ELF-1 (cell line): Measurements from ENCODE around the gene DDRGK1.
"Not testable (repeated sequence)": the region's sequence is repeated elsewhere in the genome, so short reads cannot be mapped to it uniquely, and the experiment has no call there.

Source experiments
- DNase-seq: peaks from one replicate; pipeline ENCODE4 v3.0.0-alpha.2; 2016; ENCODE audit warnings: low read depth, low spot score

Gene DDRGK1

DNA sequence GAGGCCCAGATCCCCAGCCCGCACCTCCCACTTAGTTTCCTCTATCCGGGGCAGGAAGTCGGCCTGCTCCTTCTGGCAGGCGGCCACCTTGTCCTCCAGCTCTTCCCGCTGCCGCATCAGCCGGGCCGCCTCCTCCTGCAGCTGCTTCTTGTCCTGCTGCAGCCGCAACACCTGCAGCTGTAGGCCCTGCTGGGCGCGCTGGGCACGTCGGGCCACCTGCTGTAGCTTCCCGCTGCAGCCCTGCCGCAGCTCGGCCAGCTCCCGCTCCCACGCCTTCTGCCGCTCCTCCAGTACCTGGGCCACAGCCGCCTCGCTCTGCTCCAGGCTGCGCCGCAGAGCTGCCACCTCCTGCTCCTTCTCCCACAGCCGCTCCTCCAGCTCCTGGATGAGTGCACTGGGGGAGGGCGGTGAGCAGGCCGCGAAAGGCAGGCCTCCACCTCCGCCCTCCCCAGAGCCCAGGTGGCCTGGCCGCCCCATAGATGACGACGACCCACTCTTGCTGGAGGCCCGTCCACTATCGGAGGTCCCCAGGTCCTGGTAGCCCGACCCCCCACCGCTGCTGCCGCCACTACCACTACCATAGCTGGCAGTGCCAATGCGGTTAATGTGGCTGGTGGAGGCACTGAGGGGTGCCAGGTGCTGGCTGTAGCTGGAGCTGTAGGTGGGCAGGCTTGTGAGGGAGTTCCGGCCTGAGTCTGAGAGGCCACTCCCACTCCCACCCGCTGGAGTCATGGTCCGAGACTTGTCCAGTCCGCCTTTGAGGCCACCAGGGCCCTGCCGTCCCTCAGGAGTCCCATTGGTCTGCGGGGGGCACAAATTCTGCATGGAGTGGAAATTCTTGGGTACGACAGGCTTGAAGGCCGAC, 38.8 kb downstream of the DDRGK1 start:
- DNase-seq: peak; percentile 38

DNA sequence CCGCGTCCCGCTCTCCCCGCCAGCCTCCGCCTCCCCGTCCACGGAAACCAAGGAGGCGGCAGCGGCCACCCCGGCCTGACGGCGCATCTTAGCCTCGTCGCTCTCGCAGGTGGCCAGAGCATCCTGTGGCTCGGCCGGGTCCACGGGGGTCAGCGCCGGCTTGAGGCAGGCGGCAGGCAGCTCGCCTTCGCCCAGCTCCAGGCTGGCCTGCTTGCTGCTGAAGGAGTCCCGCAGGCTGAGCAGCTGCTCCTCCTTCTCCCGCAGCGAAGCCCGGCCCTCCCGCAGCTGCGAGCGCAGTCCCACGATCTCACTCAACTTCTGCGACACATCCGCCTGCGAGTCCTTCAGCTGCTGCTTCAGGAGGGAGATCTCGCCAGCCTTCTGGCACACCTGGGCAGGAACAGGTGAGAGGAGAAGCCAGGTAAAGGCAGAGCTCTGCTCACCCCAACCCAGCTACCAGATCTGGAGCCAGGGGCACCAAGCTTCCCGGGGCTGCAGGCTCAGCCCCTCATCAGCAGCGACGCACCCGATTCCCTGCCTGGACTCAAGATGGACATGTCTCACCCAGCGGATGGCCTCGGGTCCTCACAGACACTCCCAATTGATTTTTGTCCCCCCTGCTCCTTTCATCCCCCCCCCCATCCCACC, 39.6 kb downstream of the DDRGK1 start:
- DNase-seq: no peak

DNA sequence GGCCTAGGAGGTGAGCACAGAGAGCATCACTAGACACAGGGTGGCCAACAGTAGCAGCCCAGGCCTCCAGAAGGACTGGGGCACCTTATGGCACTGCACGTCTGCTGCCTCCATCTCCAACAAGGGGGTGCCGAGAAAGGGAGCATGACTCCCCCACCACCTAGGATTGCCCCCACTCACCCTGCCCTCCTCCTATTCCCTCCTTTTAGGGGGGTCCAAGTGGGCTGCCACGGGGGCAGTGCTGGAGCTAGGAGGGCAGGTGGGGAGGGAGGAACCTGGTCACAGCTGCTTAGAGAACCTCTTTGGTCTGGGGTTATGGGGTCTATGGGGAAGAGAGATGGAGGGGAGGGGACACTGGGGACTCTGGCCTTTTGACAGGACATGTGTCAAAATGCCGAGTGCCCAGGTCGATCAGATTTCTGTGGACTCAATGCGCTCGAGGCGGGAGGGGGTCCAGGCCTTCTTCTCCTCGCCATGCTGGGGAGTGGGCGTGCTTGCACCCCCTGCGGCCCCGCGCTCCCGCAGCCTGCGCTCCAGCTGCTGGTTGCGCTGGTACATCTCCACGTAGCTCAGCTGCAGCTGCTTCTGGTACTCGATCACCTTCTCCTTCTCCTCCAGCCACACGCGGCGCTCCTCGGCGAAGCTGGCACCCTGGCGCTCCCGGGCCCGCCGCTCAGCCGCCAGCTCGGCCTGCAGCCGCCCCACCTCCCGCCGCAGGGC, 40.3 kb downstream of the DDRGK1 start:
- no peak for DNase-seq

DNA sequence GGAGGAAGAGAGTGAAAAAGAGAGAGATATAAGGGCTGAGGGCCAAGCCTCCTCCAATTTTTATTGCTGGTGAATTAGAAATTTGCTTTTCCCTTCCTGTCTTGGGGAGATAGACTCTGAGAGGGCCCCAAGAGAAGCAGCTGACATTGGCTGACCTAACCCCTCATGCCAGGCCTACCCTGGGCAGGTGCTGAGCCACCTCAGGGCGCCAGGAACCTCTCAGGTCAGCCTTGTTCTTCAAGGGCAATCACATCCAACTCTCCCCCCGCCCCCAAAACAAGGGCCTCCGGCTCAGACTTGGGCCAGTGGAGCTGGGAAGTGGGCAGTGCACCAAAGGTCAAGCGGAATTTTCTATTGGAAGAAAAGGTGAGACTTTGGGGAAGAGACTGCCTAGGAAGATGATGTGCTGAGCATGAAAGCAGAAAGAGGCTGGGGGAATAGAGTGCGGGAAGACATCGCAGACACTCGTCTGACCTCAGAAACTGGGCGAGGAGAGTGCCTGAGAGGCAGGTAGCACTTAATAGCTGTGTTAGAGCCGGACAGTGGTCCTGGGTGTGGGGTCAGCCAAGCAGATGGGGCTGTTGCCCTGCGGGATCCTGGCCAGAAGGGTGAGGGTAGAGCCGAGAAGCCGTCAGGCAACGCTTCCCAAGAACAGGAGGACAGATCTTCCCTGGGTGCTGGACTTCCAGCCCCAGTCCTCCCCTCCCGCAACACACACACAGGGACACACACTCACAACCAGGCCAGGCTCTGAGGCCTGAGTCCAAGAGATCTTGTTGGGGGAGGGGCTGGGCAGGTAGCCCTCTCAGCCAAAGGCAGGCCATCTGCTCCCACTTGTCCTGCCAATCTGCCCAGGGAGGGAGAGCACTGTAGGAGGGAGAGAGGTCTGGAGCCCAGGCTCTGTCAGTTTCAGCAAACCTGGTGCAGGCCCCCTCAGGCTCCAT, 41.1 kb downstream of the DDRGK1 start:
- no peak for DNase-seq

DNA sequence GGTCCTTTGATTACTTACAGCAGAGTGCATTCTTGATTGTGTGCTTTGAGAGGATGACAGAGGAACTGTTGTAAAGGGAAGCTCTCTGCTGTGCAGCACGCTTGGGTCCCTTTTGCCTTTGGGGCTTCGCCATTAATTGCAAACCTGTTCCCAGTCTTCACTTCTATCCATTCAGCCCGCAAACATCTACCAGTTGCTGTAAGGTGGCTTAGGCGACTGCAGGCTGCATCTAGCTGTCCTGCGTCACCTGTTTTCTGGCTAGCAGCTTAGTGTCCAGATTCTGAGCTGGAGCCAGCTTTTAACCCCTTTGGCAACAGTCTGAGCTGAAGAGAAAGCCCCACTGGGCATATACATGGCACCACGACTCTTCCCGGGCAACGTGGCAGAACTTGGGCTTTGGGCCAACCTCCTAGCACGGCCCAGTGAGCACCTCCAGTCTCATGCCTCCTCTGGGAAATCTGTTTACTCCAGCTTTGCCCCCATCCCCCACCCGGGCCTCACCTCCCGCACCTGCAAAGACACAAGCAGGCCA, 42.3 kb downstream of the DDRGK1 start:
- no peak for DNase-seq

DNA sequence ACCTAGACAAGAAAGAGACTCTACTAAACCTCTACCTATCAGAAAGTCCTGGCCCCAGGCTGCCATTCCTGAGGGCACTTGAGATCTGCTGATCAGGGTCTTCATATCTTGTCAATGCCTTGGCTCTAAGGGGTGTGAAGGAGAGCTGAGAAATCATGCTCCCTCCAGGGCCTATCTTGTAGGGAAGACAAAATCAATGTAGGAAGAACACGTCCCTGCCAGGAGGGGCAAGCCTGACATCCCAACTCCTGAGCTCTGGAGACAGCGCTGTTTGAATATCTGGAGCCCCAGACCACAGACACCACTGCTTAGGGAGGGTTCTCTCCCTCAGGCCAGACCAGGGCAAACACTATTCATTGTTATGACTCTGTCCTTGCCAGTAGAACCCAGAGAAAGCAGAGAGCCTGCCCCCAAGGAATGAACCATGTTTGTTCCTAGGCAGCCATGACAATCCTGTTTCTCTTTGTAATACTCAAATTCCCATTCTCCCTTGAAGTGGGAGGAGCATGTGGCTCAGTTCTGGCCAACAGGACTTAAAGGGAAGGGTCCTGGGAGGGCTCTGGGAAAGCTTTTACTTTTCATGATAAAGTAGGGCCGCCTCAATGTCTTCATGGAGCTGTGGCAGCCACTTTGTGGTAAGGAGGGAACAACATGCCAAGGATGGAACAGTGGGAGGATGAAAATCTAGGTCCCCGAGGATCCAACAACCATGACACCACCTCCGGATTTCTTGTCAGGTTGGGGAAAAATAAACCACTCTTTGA, 43.0 kb downstream of the DDRGK1 start:
- peak; percentile 52 for DNase-seq

DNA sequence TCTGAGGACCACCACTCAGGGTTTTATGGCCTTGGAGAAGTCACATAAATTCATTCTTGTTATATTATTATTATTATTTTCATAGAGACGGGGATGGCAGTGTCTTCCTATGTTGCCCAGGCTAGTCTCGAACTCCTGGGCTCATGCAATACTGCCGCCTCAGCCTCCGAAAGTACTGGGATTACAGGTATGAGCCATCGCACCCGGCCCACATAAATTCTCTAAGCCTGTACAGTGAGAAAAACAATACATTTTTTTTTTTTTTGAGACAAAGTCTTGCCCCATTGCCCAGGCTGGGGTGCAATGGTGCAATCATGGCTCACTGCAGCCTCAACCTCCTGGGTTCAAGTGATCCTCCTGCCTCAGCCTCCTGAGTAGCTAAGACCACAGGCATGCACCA, 44.1 kb downstream of the DDRGK1 start:
- DNase-seq: no peak

DNA sequence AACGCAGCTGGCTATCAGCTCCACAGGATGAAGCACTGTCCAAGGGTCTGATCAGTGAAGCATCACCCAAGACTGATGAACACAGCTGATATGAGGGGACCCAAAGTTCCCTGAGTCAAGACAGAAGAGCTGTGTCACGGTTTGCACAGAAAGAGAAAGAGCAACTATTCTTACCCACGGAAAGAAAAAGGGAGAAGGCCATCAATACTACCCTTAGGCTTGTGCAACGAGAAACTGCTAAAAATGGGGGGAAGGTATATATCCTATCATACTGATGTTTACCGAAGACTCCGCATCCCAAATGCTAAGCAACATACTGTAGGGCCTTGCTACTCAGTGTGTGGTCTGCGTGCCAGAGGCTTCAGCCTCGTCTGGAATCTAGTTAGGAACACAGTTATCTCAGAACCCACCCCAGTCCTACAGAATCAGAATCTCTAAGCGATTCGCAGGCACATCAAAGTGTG, 45.5 kb downstream of the DDRGK1 start:
- DNase-seq: no peak

DNA sequence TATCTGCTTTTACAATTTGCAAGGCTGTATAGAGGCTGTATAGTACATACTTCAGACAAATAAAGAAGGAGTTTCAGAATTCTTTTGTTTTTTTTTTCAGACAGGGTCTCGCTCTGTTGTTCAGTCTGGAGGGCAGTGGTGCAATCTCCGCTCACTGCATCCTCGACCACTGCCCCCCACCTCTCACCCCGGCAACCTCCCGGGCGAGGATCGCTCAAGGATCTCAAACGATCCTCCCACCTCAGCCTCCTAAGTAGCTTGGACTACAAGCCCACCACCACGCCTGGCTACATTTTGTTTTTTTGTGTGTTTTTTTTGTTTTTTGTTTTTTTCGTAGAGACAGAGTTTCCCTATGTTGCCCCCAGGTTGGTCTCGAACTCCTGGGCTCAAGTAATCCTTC, 46.7 kb downstream of the DDRGK1 start:
- DNase-seq: no peak

DNA sequence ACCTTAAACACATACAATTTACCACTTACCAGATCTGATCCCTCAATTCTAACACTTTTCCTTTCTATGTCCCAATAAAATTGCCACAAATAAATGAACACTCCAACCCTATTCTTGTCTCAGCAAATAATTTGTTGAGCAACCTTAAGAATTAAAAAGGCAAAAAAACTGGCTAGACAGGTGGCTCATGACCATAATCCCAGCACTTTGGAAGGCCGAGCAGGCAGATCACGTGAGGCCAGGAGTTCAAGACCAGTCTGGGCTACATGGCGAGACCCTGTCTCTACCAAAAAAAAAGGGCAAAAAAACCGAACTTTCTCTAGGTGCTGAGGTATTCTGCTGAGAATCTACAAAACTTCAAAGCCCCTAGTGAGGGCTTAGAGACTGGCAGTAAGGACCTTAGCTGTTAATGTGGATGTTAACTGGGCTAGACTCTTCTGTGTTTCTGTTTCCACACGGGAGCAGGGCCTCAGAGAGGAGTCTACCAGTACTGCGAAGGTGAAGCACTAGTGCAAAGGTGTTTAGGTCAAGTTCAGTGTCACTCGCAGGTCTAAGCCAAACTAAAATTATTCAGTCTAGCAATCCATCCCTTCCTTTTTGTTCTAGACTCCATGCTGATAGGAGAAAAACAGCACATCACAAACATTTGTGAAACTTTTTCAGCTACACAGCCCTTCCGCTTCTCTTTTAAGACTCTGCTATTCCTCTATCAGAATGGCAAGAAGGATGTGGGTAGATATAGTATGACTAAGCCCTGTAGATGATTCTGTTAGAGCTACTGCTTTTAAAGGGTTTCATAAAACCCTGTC, 47.5 kb downstream of the DDRGK1 start:
- DNase-seq: no peak

DNA sequence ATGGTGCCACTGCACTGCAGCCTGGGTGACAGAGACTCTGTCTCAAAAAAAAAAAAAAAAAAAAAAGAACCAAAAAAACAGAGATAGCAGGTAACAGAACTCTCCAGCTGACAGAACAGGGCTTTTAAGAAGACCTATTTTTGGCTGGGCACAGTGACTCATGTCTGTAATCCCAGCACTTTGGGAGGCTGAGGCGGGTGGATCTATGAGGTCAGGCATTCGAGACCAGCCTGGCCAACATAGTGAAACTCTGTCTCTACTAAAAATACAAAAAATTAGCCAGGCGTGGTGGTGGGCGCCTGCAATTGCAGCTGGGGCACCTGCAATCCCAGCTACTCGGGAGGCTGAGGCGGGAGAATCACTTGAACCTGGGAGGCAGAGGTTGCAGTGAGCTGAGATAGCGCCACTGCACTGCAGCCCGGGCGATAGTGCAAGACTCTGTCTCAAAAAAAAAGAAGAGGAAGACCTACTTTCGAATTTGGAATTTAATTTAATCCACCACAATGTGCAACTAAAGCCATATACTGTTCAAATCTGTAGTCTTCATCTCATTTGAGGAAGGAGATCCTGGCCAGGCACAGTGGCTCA, 52.3 kb downstream of the DDRGK1 start:
- DNase-seq: not testable (repeated sequence)

DNA sequence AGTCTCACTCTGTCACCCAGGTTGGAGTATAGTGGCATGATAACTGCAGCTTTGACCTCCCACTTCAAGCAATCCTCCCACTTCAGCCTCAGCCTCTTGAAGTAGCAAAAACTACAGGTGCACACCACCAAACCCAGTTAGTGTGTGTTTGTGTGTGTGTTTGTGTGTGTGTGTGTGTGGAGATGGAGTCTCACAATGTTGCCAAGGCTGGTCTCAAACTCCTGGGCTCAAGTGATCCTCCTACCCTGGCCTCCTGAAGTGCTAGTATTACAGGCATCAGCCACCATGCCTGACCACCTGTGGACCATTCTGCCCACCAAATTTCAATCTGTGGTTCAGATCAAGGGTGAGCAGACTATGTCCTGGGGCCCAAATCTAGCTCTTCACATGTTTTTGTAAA, 53.6 kb downstream of the DDRGK1 start:
- no peak for DNase-seq

DNA sequence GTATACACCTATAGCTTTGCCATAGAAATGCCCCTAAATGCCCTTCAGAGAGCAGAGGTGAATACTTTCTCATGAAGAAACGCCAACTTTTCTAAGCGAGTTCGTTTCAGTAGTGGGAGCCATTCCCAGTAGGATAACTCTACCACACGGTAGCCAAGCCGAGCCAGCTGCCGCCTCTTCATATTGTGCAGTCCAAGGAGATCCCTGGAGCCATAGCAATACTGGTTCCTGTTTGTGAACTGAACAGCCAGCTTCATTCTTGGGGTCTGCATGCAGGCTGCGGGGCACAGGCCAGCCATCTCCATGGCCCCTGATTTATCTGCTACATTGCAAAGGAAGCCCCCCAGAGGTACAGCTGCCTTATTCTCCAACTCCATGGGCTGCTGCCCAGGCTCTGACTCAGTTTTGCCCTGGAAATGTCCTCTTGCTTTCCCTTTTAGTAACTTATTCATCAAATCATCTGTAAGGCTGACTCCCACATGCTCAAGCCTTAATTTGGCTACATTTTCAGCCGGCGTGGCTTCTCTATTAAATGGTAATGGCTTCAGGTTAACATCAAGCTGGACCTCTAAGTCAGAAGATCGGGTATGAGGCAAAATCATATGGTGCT, 57.6 kb downstream of the DDRGK1 start:
- no peak for DNase-seq

DNA sequence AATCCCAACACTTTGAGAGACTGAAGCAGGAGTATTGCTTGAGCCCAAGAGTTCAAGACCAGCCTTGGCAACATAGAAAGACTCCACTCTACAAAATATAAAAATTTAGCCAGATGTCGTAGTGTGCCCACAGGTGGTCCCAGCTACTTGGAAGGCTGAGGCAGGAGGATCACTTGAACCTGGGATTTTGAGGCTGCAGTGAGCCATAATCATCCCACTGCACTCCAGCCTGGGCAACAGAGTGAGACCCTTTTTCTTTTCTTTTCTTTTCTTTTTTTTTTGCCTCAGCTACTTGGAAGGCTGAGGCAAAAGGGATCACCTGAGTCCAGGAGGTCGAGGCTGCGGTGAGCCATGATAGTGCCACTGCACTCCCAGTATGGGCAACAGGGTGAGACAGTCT, 62.7 kb downstream of the DDRGK1 start:
- DNase-seq: no peak
